ENCODE results near the gene CTNNA2.

CTNNA2 gene

DNA sequence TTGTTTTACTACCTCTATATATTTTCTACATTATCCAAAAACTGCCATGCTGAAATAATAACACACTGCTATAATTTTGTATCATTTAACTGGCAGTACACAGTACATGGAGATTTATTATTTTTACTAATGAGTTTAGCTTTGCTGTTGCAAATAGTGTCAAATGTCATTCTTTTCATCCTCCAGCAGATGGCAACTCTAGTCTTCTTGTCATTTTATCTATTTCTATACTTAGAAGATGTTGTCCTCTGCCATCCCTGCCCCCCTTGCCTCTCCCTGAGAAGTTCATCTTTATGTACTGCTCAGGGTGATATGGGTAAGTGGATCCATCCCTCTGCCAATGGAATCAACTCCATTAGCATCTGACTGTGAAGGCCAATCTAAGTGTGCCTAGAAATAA lies 813.4 kb downstream of the CTNNA2 start:
- Histone ChIP-seq H3K4me3 (no peak overlapping the region), H3K27ac (no peak overlapping the region)

- H3K4me3 ChIP-seq, result no peak overlapping the region
- no peak overlapping the region for H3K27ac ChIP-seq
Measured at GRCh38 chr2:80326861-80327260, 814.0 kb downstream of the CTNNA2 start.

DNA sequence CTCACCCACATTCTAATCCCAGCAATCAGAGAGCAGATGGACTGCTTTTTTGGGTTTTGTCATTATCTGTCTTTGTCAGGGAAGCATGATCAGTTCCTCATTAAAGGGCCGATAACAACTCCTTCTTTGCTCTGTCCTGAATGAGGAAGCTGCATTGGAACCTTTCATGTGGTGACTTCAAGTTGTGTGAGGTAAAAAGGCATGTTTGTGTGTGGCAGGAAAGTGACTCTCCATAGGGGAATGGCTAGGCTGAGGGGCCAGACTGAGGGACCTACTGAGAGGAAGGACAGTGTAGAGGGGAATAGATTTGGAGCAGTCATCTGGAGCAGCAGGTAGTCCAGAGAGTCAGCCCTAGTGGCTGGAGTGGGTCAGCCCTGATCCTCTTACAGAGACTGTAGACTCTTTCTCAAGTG lies 815.3 kb downstream of the CTNNA2 start:
- no peak overlapping the region for H3K4me3 ChIP-seq
- no peak overlapping the region for H3K27ac ChIP-seq

DNA sequence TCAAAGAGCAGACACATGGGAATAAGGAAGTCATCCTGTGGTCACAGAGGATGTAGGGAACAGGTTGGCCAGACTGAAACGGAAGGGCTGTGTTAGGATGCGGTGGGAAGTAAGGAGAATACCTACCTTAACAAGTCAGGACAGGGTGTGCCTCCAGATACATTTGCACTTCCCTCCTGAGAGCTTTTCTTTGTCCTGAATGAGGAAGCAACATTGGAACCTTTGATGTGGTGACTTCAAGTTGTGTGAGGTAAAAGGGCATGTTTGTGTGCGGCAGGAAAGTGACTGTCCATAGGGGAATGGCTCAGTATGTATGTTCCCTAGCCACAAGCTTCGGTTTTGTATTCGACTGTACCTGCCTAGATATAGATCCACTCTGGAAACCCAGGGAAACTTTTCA lies 816.6 kb downstream of the CTNNA2 start:
- Histone ChIP-seq H3K4me3 (no peak overlapping the region), H3K27ac (no peak overlapping the region)

DNA sequence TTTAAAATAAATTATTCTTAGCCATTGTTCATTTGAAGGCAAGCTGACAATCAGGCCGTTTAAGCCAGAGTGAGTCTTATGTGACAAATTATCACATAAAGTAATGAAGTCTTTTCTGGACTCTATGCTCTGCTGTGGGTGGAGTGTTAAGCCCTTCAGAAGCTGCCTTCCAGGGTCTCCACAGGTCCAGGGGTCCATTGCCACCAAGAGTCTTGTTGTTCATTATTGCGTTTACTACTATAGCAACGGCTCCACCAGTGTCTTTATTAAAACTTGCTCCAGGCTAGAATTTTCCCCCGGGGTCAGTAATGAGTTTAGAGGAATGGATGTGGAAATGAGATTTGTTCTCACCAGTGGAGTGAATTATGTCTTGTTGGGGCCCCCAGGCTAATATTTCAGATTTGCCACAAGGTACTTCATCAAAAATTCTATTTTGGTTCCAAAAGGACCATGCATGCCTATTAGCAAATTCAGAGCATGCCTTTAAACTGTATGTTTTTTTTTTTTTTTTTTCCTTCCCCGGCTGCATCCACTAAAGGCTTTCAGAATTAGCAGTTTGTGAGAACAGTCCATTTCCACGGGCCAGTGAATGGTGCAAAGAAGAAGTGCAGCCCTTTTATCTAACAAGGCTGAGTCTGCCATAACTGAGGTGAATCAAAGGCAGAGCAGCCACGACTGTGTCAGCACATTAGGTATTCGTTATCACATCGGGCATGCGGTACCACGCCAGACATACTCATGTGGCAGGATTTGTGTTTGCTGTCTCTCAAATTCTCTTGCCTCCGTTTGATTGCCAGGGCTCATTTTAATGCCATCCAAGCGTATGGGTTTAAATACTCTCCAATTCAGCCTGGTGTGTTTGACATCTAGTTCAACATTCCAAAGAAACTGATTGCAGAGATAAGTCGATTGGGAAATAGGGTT lies 817.9 kb downstream of the CTNNA2 start:
- no peak overlapping the region for H3K27ac ChIP-seq

DNA sequence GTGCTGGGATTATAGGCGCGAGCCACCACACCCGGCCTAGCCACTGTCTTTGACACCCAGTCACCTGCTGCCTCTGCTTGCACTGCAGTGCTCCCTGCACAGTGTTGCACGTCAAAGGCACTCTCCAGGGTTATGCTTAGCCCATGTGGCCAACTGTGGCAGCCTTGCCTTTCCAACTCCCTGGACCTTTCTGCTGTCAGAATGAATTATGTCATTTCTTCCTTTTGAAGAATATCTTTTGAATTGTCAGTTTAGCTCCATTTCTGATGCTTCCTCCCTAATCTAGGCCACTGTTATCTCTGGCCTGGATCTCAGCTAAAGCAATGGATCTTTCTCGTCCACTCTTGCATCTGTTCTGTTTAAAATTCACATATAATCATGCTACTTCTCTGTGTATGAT lies 821.0 kb downstream of the CTNNA2 start:
- Histone ChIP-seq H3K27ac (no peak overlapping the region), H3K4me3 (no peak overlapping the region)

More for the DNA sequence above, 817.9 kb downstream of the CTNNA2 start:
- no peak overlapping the region for H3K4me3 ChIP-seq

- no peak overlapping the region for H3K27ac ChIP-seq
- H3K4me3 ChIP-seq, result no peak overlapping the region
Measured at GRCh38 chr2:80335411-80335810, 822.6 kb downstream of the CTNNA2 start.

DNA sequence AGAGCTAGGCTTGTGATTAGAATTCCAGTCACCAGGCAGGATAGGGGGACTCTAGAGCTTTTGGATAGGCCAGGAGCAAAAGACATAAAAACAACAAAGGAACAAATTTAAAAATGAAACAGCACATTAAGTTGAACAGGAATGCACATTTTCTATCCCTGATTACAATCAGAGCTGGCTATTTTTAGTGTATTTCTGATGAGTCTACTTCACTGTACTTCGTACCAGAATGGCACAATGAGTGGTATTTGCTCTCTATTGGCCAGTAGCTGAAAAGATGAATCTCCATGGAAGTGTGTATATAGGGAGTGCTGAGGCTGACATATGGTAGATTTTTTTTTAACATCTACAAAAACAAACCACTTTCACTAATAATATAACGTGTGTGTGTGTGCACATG lies 825.9 kb downstream of the CTNNA2 start:
- Histone ChIP-seq H3K4me3 (no peak overlapping the region), H3K27ac (no peak overlapping the region)

DNA sequence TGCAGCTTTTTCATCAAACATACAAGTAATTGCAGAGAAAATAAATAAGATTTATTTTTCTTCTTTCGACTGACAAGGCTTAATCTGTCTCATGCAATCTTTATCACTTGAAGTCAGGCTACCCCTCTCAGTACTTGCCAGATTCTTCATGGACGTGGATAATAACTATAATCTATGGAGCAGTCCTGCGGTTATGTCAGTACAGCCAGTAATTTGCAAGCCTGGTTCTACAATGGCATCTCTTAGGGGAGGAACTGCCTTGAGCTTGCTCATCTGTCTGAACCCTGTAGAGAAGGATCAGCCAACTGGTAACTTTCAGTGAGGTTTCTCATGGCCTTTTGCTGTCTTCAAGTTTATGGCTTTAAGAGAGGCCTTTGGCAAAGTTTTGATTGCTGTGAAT lies 827.2 kb downstream of the CTNNA2 start:
- H3K4me3 ChIP-seq, result no peak overlapping the region
- no peak overlapping the region for H3K27ac ChIP-seq

- no peak overlapping the region for H3K4me3 ChIP-seq
Measured at GRCh38 chr2:80348078-80348477, 835.2 kb downstream of the CTNNA2 start.

GRCh38 chr2:80348953-80349352 lies 836.1 kb downstream of the CTNNA2 start:
- no peak overlapping the region for H3K4me3 ChIP-seq
- H3K27ac ChIP-seq, result no peak overlapping the region

More at GRCh38 chr2:80348078-80348477, 835.2 kb downstream of the CTNNA2 start:
- no peak overlapping the region for H3K27ac ChIP-seq

- H3K27ac ChIP-seq, result no peak overlapping the region
Measured at GRCh38 chr2:80351231-80351630, 838.4 kb downstream of the CTNNA2 start.

DNA sequence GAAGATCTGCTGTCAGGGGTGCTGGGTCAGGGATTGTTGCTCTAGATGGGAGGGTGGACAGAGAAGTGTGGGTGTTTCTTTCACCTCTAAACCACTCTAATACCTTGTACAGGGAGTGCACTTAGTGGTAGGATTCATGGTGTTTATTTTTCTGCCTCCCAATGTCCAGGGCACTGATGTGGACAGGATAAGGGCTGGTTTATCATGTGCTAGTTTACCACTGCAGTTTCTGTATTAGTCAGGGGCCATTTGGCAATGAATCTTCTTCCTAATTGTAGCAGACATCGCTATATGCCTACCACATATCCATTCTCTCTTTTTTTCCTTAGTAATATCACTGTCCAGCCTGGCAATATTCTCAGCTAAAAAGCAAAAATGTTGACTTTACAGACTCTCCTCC lies 842.0 kb downstream of the CTNNA2 start:
- Histone ChIP-seq H3K4me3 (no peak overlapping the region), H3K27ac (no peak overlapping the region)

More at GRCh38 chr2:80351231-80351630, 838.4 kb downstream of the CTNNA2 start:
- no peak overlapping the region for H3K4me3 ChIP-seq

- Histone ChIP-seq H3K4me3 (no peak overlapping the region), H3K27ac (no peak overlapping the region)
Measured at GRCh38 chr2:80361904-80362303, 849.1 kb downstream of the CTNNA2 start.

DNA sequence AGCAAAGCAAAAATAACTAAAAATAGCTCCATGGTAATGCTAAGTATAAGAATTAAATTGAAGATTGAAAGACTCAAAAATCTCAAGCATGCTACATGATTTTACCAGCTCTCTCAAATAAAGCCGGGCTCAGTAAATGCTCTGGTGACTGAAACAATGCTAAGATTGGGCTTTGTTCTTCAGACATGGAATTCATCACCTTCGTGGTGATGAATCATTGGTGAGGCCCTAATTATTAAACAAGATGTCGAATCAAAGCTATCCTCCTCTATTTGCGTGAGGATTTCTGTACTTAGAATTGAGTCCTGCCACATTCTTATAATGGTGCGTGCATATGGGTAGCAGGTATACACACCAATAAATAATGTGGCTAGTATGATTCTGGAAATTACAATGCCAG lies 850.5 kb downstream of the CTNNA2 start:
- Histone ChIP-seq H3K4me3 (no peak overlapping the region), H3K27ac (no peak overlapping the region)

DNA sequence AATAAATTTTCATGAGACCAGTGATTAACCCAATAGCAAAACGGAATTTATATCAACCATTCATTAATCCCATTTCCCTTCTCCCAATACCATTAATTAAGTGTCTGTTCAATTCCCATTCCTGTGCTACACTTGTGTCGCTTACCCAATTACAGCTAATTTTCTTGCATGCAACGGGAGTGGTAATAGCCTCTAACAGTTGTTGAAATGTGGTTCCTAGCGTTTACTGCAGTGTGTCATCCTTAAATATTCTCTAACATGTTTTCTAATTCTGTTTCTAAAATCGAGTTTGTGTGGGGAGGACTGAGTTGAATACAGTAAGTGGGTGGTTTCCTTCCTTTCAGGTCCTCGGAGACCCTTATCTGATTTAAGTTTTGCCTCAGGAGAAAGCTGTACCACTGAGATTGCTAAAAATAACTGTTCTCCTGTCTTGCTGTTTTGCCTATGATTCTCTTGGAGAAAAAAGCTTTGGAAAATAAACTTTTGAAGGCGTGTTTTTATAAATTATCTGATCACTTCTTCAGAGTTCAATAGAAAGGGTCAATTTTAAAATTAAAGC lies 851.0 kb downstream of the CTNNA2 start:
- H3K27ac ChIP-seq, result no peak overlapping the region
- no peak overlapping the region for H3K4me3 ChIP-seq

- H3K27ac ChIP-seq, result no peak overlapping the region
- H3K4me3 ChIP-seq, result no peak overlapping the region
Measured at GRCh38 chr2:80364524-80365212, 851.8 kb downstream of the CTNNA2 start.

DNA sequence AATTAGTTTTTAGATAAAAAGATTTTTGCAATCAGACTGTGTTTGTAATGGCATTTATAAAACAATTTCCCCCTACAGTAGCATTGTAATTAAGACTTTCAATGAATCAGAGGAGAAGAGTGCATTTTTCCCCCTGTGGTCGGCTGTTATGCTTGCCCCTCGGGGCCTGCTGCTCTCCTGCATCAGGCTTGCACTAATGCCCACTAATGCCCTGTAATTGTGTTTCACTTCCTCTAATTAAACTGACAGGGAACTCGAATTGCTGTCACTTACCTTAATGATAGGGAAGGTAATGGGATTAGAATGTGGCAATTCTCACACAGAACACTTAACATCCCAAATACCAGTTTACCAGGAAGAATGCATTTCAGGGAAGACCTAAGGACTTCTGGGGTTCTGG lies 852.9 kb downstream of the CTNNA2 start:
- H3K4me3 ChIP-seq, result no peak overlapping the region
- H3K27ac ChIP-seq, result no peak overlapping the region

DNA sequence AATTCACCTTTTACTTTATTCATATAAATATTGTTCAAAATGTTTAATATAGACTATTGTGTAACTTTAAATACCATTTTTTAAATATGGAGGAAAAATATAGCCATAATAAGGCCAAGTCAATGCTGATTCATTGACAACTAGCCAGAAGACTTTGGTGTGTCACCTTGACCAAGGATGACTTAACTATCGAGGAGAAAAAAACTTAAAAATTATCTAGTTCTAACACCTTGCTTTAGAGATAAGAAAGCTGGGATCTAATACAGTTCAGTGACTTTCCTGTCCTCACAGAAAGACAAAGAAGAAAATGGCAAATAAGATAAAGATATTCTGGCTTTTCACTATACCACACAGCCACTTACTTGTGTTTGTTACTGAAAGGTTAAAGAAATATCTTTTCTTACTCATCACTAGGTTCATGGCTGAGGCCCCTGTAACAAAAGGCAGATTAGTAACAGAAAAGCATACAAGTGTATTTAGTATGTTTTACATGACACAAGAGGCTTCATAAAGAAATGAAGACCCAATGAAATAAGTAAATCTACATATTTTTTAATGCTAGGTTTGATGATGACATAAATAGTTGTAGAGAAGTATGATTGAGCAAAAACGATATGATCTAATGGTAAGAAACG lies 857.6 kb downstream of the CTNNA2 start:
- no peak overlapping the region for H3K4me3 ChIP-seq
- no peak overlapping the region for H3K27ac ChIP-seq

DNA sequence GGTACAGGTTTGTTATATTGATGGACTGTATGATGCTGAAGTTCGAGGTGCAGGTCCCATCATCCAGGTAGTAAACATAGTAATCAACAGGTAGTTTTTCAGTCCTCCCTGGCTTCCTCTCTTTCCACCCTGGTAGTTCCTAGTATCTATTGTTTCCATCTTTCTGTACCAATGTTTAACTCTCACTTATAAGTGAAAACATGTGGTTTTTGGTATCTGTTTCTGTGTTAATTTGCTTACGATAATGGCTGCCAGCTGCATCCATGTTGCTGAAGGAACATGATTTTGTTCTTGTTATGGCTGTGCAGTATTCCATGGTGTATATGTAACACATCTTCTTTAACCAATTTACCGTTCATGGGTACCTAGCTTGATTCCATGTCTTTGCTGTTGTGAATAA lies 861.3 kb downstream of the CTNNA2 start:
- no peak overlapping the region for H3K27ac ChIP-seq

More for the DNA sequence above, 861.3 kb downstream of the CTNNA2 start:
- no peak overlapping the region for H3K4me3 ChIP-seq

All from skin epidermis (tissue), 12 donors.